HG02938 (cell line): ENCODE data around the gene APOBEC3A.

Experiments
- ATAC-seq: cut with Tn5 transposase; IDR thresholded peaks from one replicate; pipeline ENCODE4 v1.9.1; 2021; ENCODE audit warnings: mild to moderate bottlenecking, moderate library complexity; ENCODE audit not compliant: unreplicated experiment

APOBEC3A gene

GRCh38 chr22:38957046-38957770, at the start of gene APOBEC3A:
APOBEC3A (plus strand) TSS chr22:38957609; CDS start chr22:38957692, 83 bp downstream.
- no peak for ATAC-seq

- no peak for ATAC-seq
Measured at GRCh38 chr22:38907767-38908166, 49.6 kb upstream of the APOBEC3A start.

GRCh38 chr22:38911434-38911833, 46.0 kb upstream of the APOBEC3A start:
- ATAC-seq, result no peak

- ATAC-seq, result no peak
Measured at GRCh38 chr22:38919631-38920190, 37.7 kb upstream of the APOBEC3A start.

GRCh38 chr22:38921120-38921519, 36.3 kb upstream of the APOBEC3A start:
- ATAC-seq, result no peak

GRCh38 chr22:38921806-38922205, 35.6 kb upstream of the APOBEC3A start:
- no peak for ATAC-seq

- no peak for ATAC-seq
Measured at GRCh38 chr22:38923463-38924346, 33.7 kb upstream of the APOBEC3A start.

- ATAC-seq, result no peak
Measured at GRCh38 chr22:38924347-38924952, 33.0 kb upstream of the APOBEC3A start.

GRCh38 chr22:38925571-38926041, 31.8 kb upstream of the APOBEC3A start:
- no peak for ATAC-seq

- no peak for ATAC-seq
Measured at GRCh38 chr22:38927033-38927781, 30.2 kb upstream of the APOBEC3A start.

- no peak for ATAC-seq
Measured at GRCh38 chr22:38930512-38930911, 26.9 kb upstream of the APOBEC3A start.

GRCh38 chr22:38935023-38935422, 22.4 kb upstream of the APOBEC3A start:
- ATAC-seq, result no peak

GRCh38 chr22:38935616-38936015, 21.8 kb upstream of the APOBEC3A start:
- ATAC-seq, result no peak

GRCh38 chr22:38936562-38936961, 20.8 kb upstream of the APOBEC3A start:
- ATAC-seq, result no peak

- ATAC-seq, result no peak
Measured at GRCh38 chr22:38937036-38937435, 20.4 kb upstream of the APOBEC3A start.

GRCh38 chr22:38937541-38937940, 19.9 kb upstream of the APOBEC3A start:
- no peak for ATAC-seq

- no peak for ATAC-seq
Measured at GRCh38 chr22:38938221-38938620, 19.2 kb upstream of the APOBEC3A start.

- no peak for ATAC-seq
Measured at GRCh38 chr22:38938925-38939324, 18.5 kb upstream of the APOBEC3A start.

GRCh38 chr22:38940811-38941384, 16.5 kb upstream of the APOBEC3A start:
- ATAC-seq, result no peak

GRCh38 chr22:38941488-38941987, 15.9 kb upstream of the APOBEC3A start:
- peak; percentile 67 for ATAC-seq
